Measurements from ENCODE around the gene CDC73. TPM values are rescaled to one million over a fixed set of nuclear protein-coding genes. Genes with fewer than 3 reads are reported as not detected.

CDC73 gene
- total and polyA plus RNA-seq, 9 of the 15 experiments (the other 6 are each of a cell fraction or from before 2014, with no cell fraction given): 19.0 to 61.7 (median 30.1) TPM

DNA sequence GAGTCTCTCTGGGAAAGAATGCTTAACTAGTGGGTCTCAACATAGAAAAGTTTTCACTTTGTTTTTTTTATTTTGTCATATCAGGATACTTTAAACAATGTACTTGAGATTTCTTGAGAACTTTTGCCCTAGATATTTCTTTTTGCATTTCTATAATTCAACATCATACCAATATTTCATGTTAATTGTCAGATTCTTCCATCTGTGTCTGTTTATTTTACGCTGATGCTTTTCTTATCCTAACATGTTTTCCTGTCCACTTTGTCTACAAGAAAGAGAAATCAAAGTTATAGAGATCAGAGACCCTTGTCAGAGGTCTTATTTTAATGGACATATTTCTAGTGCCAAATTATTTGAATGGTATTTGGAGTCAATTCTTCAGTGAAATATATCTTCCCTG lies 160.1 kb downstream of the CDC73 start (continued):
- TF ChIP-seq, protein P1, sequence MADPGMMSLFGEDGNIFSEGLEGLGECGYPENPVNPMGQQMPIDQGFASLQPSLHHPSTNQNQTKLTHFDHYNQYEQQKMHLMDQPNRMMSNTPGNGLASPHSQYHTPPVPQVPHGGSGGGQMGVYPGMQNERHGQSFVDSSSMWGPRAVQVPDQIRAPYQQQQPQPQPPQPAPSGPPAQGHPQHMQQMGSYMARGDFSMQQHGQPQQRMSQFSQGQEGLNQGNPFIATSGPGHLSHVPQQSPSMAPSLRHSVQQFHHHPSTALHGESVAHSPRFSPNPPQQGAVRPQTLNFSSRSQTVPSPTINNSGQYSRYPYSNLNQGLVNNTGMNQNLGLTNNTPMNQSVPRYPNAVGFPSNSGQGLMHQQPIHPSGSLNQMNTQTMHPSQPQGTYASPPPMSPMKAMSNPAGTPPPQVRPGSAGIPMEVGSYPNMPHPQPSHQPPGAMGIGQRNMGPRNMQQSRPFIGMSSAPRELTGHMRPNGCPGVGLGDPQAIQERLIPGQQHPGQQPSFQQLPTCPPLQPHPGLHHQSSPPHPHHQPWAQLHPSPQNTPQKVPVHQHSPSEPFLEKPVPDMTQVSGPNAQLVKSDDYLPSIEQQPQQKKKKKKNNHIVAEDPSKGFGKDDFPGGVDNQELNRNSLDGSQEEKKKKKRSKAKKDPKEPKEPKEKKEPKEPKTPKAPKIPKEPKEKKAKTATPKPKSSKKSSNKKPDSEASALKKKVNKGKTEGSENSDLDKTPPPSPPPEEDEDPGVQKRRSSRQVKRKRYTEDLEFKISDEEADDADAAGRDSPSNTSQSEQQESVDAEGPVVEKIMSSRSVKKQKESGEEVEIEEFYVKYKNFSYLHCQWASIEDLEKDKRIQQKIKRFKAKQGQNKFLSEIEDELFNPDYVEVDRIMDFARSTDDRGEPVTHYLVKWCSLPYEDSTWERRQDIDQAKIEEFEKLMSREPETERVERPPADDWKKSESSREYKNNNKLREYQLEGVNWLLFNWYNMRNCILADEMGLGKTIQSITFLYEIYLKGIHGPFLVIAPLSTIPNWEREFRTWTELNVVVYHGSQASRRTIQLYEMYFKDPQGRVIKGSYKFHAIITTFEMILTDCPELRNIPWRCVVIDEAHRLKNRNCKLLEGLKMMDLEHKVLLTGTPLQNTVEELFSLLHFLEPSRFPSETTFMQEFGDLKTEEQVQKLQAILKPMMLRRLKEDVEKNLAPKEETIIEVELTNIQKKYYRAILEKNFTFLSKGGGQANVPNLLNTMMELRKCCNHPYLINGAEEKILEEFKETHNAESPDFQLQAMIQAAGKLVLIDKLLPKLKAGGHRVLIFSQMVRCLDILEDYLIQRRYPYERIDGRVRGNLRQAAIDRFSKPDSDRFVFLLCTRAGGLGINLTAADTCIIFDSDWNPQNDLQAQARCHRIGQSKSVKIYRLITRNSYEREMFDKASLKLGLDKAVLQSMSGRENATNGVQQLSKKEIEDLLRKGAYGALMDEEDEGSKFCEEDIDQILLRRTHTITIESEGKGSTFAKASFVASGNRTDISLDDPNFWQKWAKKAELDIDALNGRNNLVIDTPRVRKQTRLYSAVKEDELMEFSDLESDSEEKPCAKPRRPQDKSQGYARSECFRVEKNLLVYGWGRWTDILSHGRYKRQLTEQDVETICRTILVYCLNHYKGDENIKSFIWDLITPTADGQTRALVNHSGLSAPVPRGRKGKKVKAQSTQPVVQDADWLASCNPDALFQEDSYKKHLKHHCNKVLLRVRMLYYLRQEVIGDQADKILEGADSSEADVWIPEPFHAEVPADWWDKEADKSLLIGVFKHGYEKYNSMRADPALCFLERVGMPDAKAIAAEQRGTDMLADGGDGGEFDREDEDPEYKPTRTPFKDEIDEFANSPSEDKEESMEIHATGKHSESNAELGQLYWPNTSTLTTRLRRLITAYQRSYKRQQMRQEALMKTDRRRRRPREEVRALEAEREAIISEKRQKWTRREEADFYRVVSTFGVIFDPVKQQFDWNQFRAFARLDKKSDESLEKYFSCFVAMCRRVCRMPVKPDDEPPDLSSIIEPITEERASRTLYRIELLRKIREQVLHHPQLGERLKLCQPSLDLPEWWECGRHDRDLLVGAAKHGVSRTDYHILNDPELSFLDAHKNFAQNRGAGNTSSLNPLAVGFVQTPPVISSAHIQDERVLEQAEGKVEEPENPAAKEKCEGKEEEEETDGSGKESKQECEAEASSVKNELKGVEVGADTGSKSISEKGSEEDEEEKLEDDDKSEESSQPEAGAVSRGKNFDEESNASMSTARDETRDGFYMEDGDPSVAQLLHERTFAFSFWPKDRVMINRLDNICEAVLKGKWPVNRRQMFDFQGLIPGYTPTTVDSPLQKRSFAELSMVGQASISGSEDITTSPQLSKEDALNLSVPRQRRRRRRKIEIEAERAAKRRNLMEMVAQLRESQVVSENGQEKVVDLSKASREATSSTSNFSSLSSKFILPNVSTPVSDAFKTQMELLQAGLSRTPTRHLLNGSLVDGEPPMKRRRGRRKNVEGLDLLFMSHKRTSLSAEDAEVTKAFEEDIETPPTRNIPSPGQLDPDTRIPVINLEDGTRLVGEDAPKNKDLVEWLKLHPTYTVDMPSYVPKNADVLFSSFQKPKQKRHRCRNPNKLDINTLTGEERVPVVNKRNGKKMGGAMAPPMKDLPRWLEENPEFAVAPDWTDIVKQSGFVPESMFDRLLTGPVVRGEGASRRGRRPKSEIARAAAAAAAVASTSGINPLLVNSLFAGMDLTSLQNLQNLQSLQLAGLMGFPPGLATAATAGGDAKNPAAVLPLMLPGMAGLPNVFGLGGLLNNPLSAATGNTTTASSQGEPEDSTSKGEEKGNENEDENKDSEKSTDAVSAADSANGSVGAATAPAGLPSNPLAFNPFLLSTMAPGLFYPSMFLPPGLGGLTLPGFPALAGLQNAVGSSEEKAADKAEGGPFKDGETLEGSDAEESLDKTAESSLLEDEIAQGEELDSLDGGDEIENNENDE (IDR thresholded peaks at IDR 0.05; ENCODE audit: low read depth, low read length): no peak
- TF ChIP-seq, protein P2, sequence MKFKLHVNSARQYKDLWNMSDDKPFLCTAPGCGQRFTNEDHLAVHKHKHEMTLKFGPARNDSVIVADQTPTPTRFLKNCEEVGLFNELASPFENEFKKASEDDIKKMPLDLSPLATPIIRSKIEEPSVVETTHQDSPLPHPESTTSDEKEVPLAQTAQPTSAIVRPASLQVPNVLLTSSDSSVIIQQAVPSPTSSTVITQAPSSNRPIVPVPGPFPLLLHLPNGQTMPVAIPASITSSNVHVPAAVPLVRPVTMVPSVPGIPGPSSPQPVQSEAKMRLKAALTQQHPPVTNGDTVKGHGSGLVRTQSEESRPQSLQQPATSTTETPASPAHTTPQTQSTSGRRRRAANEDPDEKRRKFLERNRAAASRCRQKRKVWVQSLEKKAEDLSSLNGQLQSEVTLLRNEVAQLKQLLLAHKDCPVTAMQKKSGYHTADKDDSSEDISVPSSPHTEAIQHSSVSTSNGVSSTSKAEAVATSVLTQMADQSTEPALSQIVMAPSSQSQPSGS (CRISPR knock-in tag; IDR thresholded peaks at IDR 0.05): no peak
- TF ChIP-seq ZNF143 (CRISPR knock-in tag; IDR thresholded peaks at IDR 0.05) (no peak), SREBF1 (IDR thresholded peaks at IDR 0.05; ENCODE audit: borderline replicate concordance, low read depth, low read length) (no peak), HNRNPK (IDR thresholded peaks at IDR 0.05; ENCODE audit: low read depth, low read length, poor library complexity, severe bottlenecking) (no peak), BRF1 (IDR thresholded peaks at IDR 0.05; ENCODE audit: borderline replicate concordance, extremely low read depth, insufficient read length) (no peak), EGR1 (conservative IDR thresholded peaks at IDR 0.05) (no peak)
